CD4-positive, CD25-positive, alpha-beta regulatory T cell (primary cell): Measurements from ENCODE around the gene SEL1L3. TPM values are rescaled to one million over a fixed set of nuclear protein-coding genes. Genes with fewer than 3 reads are reported as not detected.

ENCODE experiments used
- ATAC-seq, 2 donors: fragments of 150-1000 bp; cut with Tn5 transposase; one replicate each; pipeline ENCODE4 v1.10.0; 2021; ENCODE audit warnings: low read depth in 2 of 2, moderate number of reproducible peaks in 2 of 2, moderate library complexity in 1 of 2
- DNase-seq, 3 donors: peaks; one replicate each; pipeline versions ENCODE4 v3.0.0 to v3.0.0-alpha.2; 2012 to 2022; ENCODE audit warnings: mixed read lengths in 1 of 3
- H3K27ac ChIP-seq: one replicate; pipeline ENCODE4 v1.7.0; 2013; ENCODE audit warnings: mild to moderate bottlenecking, low read length; ENCODE audit not compliant: insufficient read depth, poor library complexity, severe bottlenecking
- H3K27me3 ChIP-seq: one replicate; pipeline ENCODE4 v1.7.0; 2013; ENCODE audit warnings: low read length; ENCODE audit not compliant: control insufficient read depth, insufficient read depth
- H3K36me3 ChIP-seq: one replicate; pipeline ENCODE4 v1.7.0; 2013; ENCODE audit warnings: mild to moderate bottlenecking, low read length, moderate library complexity; ENCODE audit not compliant: control insufficient read depth, insufficient read depth
- H3K4me1 ChIP-seq: 2 replicates; pipeline ENCODE4 v1.7.0; 2013; ENCODE audit warnings: mild to moderate bottlenecking, low read length; ENCODE audit not compliant: insufficient read depth, control insufficient read depth, poor library complexity, severe bottlenecking
- H3K4me3 ChIP-seq: one replicate; pipeline ENCODE4 v1.7.0; 2013; ENCODE audit warnings: low read depth, mild to moderate bottlenecking, low read length, moderate library complexity
- H3K9me3 ChIP-seq, 2 experiments: 1 replicate in 1 of 2; 2 replicates in 1 of 2; pipeline ENCODE4 v1.7.0; 2013; ENCODE audit warnings: low read length in 2 of 2, mild to moderate bottlenecking in 1 of 2, moderate library complexity in 1 of 2; ENCODE audit not compliant: control insufficient read depth in 2 of 2
- H3K27ac Mint-ChIP-seq, 3 donors: one replicate each; pipeline ENCODE4 v1.8.0; 2020 to 2022; ENCODE audit warnings: mild to moderate bottlenecking in 3 of 3, mixed read lengths in 3 of 3, moderate library complexity in 2 of 3
- H3K27me3 Mint-ChIP-seq: one replicate; pipeline ENCODE4 v1.8.0; 2022; ENCODE audit warnings: mild to moderate bottlenecking, mixed read lengths
- H3K36me3 Mint-ChIP-seq: one replicate; pipeline ENCODE4 v1.8.0; 2020; ENCODE audit warnings: mixed read lengths
- H3K4me1 Mint-ChIP-seq, 4 donors: one replicate each; pipeline ENCODE4 v1.8.0; 2020 to 2022; ENCODE audit warnings: mixed read lengths in 4 of 4, mild to moderate bottlenecking in 1 of 4
- H3K4me3 Mint-ChIP-seq, 4 donors: one replicate each; pipeline ENCODE4 v1.8.0; 2020 to 2022; ENCODE audit warnings: mild to moderate bottlenecking in 4 of 4, mixed read lengths in 4 of 4, moderate library complexity in 3 of 4
- H3K9me3 Mint-ChIP-seq, 7 donors: one replicate each; pipeline ENCODE4 v1.8.0; 2020 to 2022; ENCODE audit warnings: mixed read lengths in 7 of 7, mild to moderate bottlenecking in 3 of 7, moderate library complexity in 2 of 7
- polyA plus RNA-seq, 4 donors: library from polyadenylated mRNA; unstranded; fragments of 300-500 nt; fragmentation: Illumina TruSeq; gene quantifications; one replicate each; pipeline ENCODE4 v1.2.3, GENCODE V29; 2021
- total RNA-seq: library from RNA; stranded (reverse); gene quantifications from one replicate; pipeline ENCODE4 v1.2.3, GENCODE V29; 2022

SEL1L3 gene
- total and polyA plus RNA-seq, 5 donors from 2014 or later, result 36.5 to 74.5 (median 50.3) TPM

- ATAC-seq (peak; percentile 75 to 85), DNase-seq (peak; percentile 33 to 87 (median 75))
- H3K27ac ChIP-seq, result peak overlapping the region; percentile 85
- Mint-ChIP-seq H3K4me1 (peaks cover 27 to 79% (median 62%) of the 10 kb centered on the region in 4 donors), H3K4me3 (peak overlapping the region; percentile 94 to 100 (median 98)), H3K9me3 (peaks cover 0 to 2% (median 0%) of the 10 kb centered on the region in 7 donors), H3K27me3 (no peaks in the 10 kb centered on the region), H3K27ac (peak overlapping the region; percentile 92 to 100 (median 98)), H3K36me3 (no peaks in the 10 kb centered on the region)
- H3K27me3 ChIP-seq, result no peaks in the 10 kb centered on the region
- no peaks in the 10 kb centered on the region for H3K36me3 ChIP-seq
- no peaks in the 10 kb centered on the region for H3K9me3 ChIP-seq
- peaks cover 74% of the 10 kb centered on the region for H3K4me1 ChIP-seq
- peak overlapping the region; percentile 90 for H3K4me3 ChIP-seq
Measured at GRCh38 chr4:25859429-25860148, 3.2 kb downstream of the SEL1L3 start.

GRCh38 chr4:25857851-25858400 lies 4.9 kb downstream of the SEL1L3 start:
- H3K9me3 ChIP-seq, result no peaks in the 10 kb centered on the region

GRCh38 chr4:25857403-25857802 lies 5.4 kb downstream of the SEL1L3 start:
- peak overlapping the region; percentile 62 for H3K27ac ChIP-seq
- DNase-seq, result no peak

More at GRCh38 chr4:25857851-25858400, 4.9 kb downstream of the SEL1L3 start:
- peaks cover 0 to 2% (median 0%) of the 10 kb centered on the region in 7 donors for H3K9me3 Mint-ChIP-seq
- H3K4me1 Mint-ChIP-seq, result peaks cover 29 to 90% (median 68%) of the 10 kb centered on the region in 4 donors
- H3K4me3 ChIP-seq, result no peak overlapping the region
- peaks cover 79% of the 10 kb centered on the region for H3K4me1 ChIP-seq
- no peak overlapping the region for H3K4me3 Mint-ChIP-seq
- ATAC-seq (no peak), DNase-seq (no peak)
- no peaks in the 10 kb centered on the region for H3K27me3 ChIP-seq
- H3K27ac Mint-ChIP-seq, result peak overlapping the region; percentile 66 to 98 (median 92)
- no peaks in the 10 kb centered on the region for H3K27me3 Mint-ChIP-seq
- H3K36me3 Mint-ChIP-seq, result no peaks in the 10 kb centered on the region
- no peaks in the 10 kb centered on the region for H3K36me3 ChIP-seq
- peak overlapping the region; percentile 85 for H3K27ac ChIP-seq

GRCh38 chr4:25856756-25857155 lies 6.0 kb downstream of the SEL1L3 start:
- Histone ChIP-seq H3K36me3 (no peaks in the 10 kb centered on the region), H3K9me3 (no peaks in the 10 kb centered on the region), H3K4me3 (no peak overlapping the region), H3K4me1 (peaks cover 78% of the 10 kb centered on the region), H3K27ac (peak overlapping the region; percentile 62), H3K27me3 (no peaks in the 10 kb centered on the region)
- H3K4me1 Mint-ChIP-seq, result peaks cover 26 to 97% (median 72%) of the 10 kb centered on the region in 4 donors
- H3K9me3 Mint-ChIP-seq, result peaks cover 0 to 1% (median 0%) of the 10 kb centered on the region in 7 donors
- H3K27ac Mint-ChIP-seq, result peak overlapping the region; percentile 66 to 92 (median 88)
- DNase-seq (no peak), ATAC-seq (no peak)
- H3K27me3 Mint-ChIP-seq, result no peaks in the 10 kb centered on the region
- H3K36me3 Mint-ChIP-seq, result no peaks in the 10 kb centered on the region
- H3K4me3 Mint-ChIP-seq, result peak overlapping the region in 1 of 4 donors; percentile 64

More at GRCh38 chr4:25857403-25857802, 5.4 kb downstream of the SEL1L3 start:
- Mint-ChIP-seq H3K27me3 (no peaks in the 10 kb centered on the region), H3K27ac (peak overlapping the region; percentile 66 to 92 (median 88)), H3K9me3 (peaks cover 0 to 2% (median 0%) of the 10 kb centered on the region in 7 donors), H3K36me3 (no peaks in the 10 kb centered on the region), H3K4me3 (peak overlapping the region in 2 of 4 donors; percentile 2 to 64), H3K4me1 (peaks cover 29 to 95% (median 72%) of the 10 kb centered on the region in 4 donors)
- Histone ChIP-seq H3K9me3 (no peaks in the 10 kb centered on the region), H3K27me3 (no peaks in the 10 kb centered on the region), H3K4me3 (no peak overlapping the region), H3K36me3 (no peaks in the 10 kb centered on the region), H3K4me1 (peaks cover 79% of the 10 kb centered on the region)
- ATAC-seq, result no peak

GRCh38 chr4:25852103-25852502 lies 10.7 kb downstream of the SEL1L3 start:
- no peak for ATAC-seq
- no peak for DNase-seq
- no peak overlapping the region for H3K4me3 ChIP-seq
- H3K9me3 ChIP-seq, result no peaks in the 10 kb centered on the region
- Mint-ChIP-seq H3K27ac (peak overlapping the region in 2 of 3 donors; percentile 15 to 81), H3K4me1 (peaks cover 23 to 89% (median 67%) of the 10 kb centered on the region in 4 donors), H3K27me3 (no peaks in the 10 kb centered on the region), H3K36me3 (peaks cover 27% of the 10 kb centered on the region), H3K9me3 (no peaks in the 10 kb centered on the region), H3K4me3 (no peak overlapping the region)
- H3K27me3 ChIP-seq, result no peaks in the 10 kb centered on the region
- no peak overlapping the region for H3K27ac ChIP-seq
- peaks cover 36% of the 10 kb centered on the region for H3K4me1 ChIP-seq
- H3K36me3 ChIP-seq, result peaks cover 5% of the 10 kb centered on the region

- Histone ChIP-seq H3K9me3 (no peaks in the 10 kb centered on the region), H3K4me1 (peaks cover 23% of the 10 kb centered on the region), H3K27me3 (no peaks in the 10 kb centered on the region), H3K36me3 (peaks cover 24% of the 10 kb centered on the region), H3K4me3 (no peak overlapping the region), H3K27ac (no peak overlapping the region)
- ATAC-seq, result no peak
- H3K27ac Mint-ChIP-seq, result peak overlapping the region in 2 of 3 donors; percentile 31 to 59
- no peaks in the 10 kb centered on the region for H3K9me3 Mint-ChIP-seq
- H3K27me3 Mint-ChIP-seq, result no peaks in the 10 kb centered on the region
- no peak for DNase-seq
- peaks cover 51% of the 10 kb centered on the region for H3K36me3 Mint-ChIP-seq
- H3K4me1 Mint-ChIP-seq, result peaks cover 21 to 72% (median 58%) of the 10 kb centered on the region in 4 donors
- H3K4me3 Mint-ChIP-seq, result no peak overlapping the region
Measured at GRCh38 chr4:25847329-25847728, 15.5 kb downstream of the SEL1L3 start.

- H3K4me1 Mint-ChIP-seq, result peaks cover 21 to 71% (median 56%) of the 10 kb centered on the region in 4 donors
- peak overlapping the region in 1 of 3 donors; percentile 59 for H3K27ac Mint-ChIP-seq
- H3K4me1 ChIP-seq, result peaks cover 26% of the 10 kb centered on the region
- H3K9me3 ChIP-seq, result no peaks in the 10 kb centered on the region
- no peaks in the 10 kb centered on the region for H3K27me3 Mint-ChIP-seq
- DNase-seq, result no peak
- H3K27ac ChIP-seq, result no peak overlapping the region
- no peaks in the 10 kb centered on the region for H3K27me3 ChIP-seq
- peaks cover 51% of the 10 kb centered on the region for H3K36me3 Mint-ChIP-seq
- ATAC-seq, result no peak
- no peak overlapping the region for H3K4me3 ChIP-seq
- H3K9me3 Mint-ChIP-seq, result no peaks in the 10 kb centered on the region
- peaks cover 24% of the 10 kb centered on the region for H3K36me3 ChIP-seq
- H3K4me3 Mint-ChIP-seq, result no peak overlapping the region
Measured at GRCh38 chr4:25845841-25846653, 16.7 kb downstream of the SEL1L3 start.
